Stimulated activated CD8-positive, alpha-beta memory T cell treated with anti-CD3 and anti-CD28 coated beads, Interleukin-12 subunit alpha, Interleukin-12 subunit beta, amount 100 ng/mL, for 1 hour (primary cell): ENCODE data around the gene MINK1.

Source experiments
- DNase-seq: peaks from one replicate; pipeline ENCODE4 v3.0.0-alpha.2; 2020; ENCODE audit warnings: low read depth

MINK1 gene

GRCh38 chr17:4933646-4934045 lies 100.5 kb downstream of the MINK1 start:
- no peak for DNase-seq

GRCh38 chr17:4934173-4934979 lies 101.2 kb downstream of the MINK1 start:
- DNase-seq, result no peak

- no peak for DNase-seq
Measured at GRCh38 chr17:4935650-4936049, 102.5 kb downstream of the MINK1 start.

GRCh38 chr17:4936436-4936835 lies 103.3 kb downstream of the MINK1 start:
- DNase-seq, result no peak

- DNase-seq, result no peak
Measured at GRCh38 chr17:4937553-4937952, 104.4 kb downstream of the MINK1 start.

- DNase-seq, result no peak
Measured at GRCh38 chr17:4938069-4938491, 104.9 kb downstream of the MINK1 start.

GRCh38 chr17:4938688-4939545 lies 105.8 kb downstream of the MINK1 start:
- DNase-seq, result no peak

- DNase-seq, result no peak
Measured at GRCh38 chr17:4939546-4939795, 106.3 kb downstream of the MINK1 start.

- peak; percentile 92 for DNase-seq
Measured at GRCh38 chr17:4939796-4940554, 106.8 kb downstream of the MINK1 start, which contains the start of the genes RNF167 and SLC25A11. Gene RNF167 (plus strand): TSS chr17:4940268. CDS start chr17:4940910, 642 bp downstream. Gene SLC25A11 (minus strand): TSS chr17:4940046. CDS start chr17:4939910, 136 bp downstream.

GRCh38 chr17:4940555-4941318 lies 107.6 kb downstream of the MINK1 start:
- DNase-seq, result no peak

GRCh38 chr17:4941319-4941610 lies 108.1 kb downstream of the MINK1 start:
- no peak for DNase-seq

- no peak for DNase-seq
Measured at GRCh38 chr17:4942760-4943508, 109.8 kb downstream of the MINK1 start.

GRCh38 chr17:4944163-4944553 lies 111.0 kb downstream of the MINK1 start:
- DNase-seq, result no peak

- no peak for DNase-seq
Measured at GRCh38 chr17:4944554-4945175, 111.5 kb downstream of the MINK1 start.

- DNase-seq, result peak; percentile 69
Measured at GRCh38 chr17:4945176-4945943, 112.2 kb downstream of the MINK1 start.

GRCh38 chr17:4945944-4946280 lies 112.8 kb downstream of the MINK1 start:
- no peak for DNase-seq

- no peak for DNase-seq
Measured at GRCh38 chr17:4946312-4946976, 113.3 kb downstream of the MINK1 start.

GRCh38 chr17:4947010-4947410 lies 113.9 kb downstream of the MINK1 start:
- DNase-seq, result no peak
